Measurements from ENCODE around the gene EPB42.

EPB42 gene

GRCh38 chr15:43150191-43150929, 70.5 kb downstream of the EPB42 start:
- Mint-ChIP-seq H3K27me3 (no peaks in the 10 kb centered on the region), H3K4me3 (no peak overlapping the region), H3K27ac (no peak overlapping the region), H3K9me3 (no peaks in the 10 kb centered on the region), H3K4me1 (peaks cover 15% of the 10 kb centered on the region)
- ATAC-seq (no peak), DNase-seq (no peak)

Measured in stimulated activated naive CD8-positive, alpha-beta T cell treated with anti-CD3 and anti-CD28 coated beads, Interleukin-15, amount 100 ng/mL, for 72 hours (primary cell).